Upper lobe of right lung (tissue), 1 donor: ENCODE data around the gene TMEM117. TPM values are rescaled to one million over a fixed set of nuclear protein-coding genes. Genes with fewer than 3 reads are reported as not detected.

Experiments
- ATAC-seq: fragments of 200-7000 bp; cut with Tn5 transposase; one replicate; pipeline ENCODE4 v1.9.1; 2020; ENCODE audit warnings: mild to moderate bottlenecking, moderate library complexity
- DNase-seq: peaks from one replicate; pipeline ENCODE4 v3.0.0-alpha.2; 2020
- H3K27ac ChIP-seq: fragments of 200-600 bp; one replicate; pipeline ENCODE4 v1.8.0; 2022
- H3K27me3 ChIP-seq: fragments of 200-600 bp; one replicate; pipeline ENCODE4 v1.8.0; 2022; ENCODE audit warnings: mild to moderate bottlenecking
- H3K36me3 ChIP-seq: fragments of 200-600 bp; one replicate; pipeline ENCODE4 v1.8.0; 2022
- H3K4me1 ChIP-seq: fragments of 200-600 bp; one replicate; pipeline ENCODE4 v1.8.0; 2022
- H3K4me3 ChIP-seq: fragments of 200-600 bp; one replicate; pipeline ENCODE4 v1.8.0; 2022; ENCODE audit warnings: mild to moderate bottlenecking
- H3K9me3 ChIP-seq: fragments of 200-600 bp; one replicate; pipeline ENCODE4 v1.8.0; 2022
- CTCF ChIP-seq: fragments of 200-600 bp; IDR thresholded peaks from one replicate; pipeline ENCODE4 v1.8.0; 2022; ENCODE audit warnings: antibody characterized with exemption
- intact Hi-C: fragments of 100-400 bp; cut with DNase I; formaldehyde crosslinking; loops from one replicate; pipeline ENCODE4 v1.11.0; 2022
- total RNA-seq: library from RNA; stranded (reverse); fragmentation: NEBNext Ultra II Directional; extraction: Animal tissue kit (Norgen Biotek cat#: 25700); gene quantifications from one replicate; pipeline ENCODE4 v1.2.1, GENCODE V29; 2021
- donor health status: DM: no; HTN: yes; CAD: no; lungs with severe emphysema.

Gene TMEM117
- total RNA-seq, 1 donor from 2014 or later: 4.6 TPM

- intact Hi-C loops: no loop called here
- DNase-seq: no peak
- TF ChIP-seq CTCF: no peak
- Histone ChIP-seq H3K4me3 (no peak overlapping the region), H3K4me1 (no peaks in the 10 kb centered on the region), H3K27me3 (peaks cover 5% of the 10 kb centered on the region), H3K9me3 (no peaks in the 10 kb centered on the region), H3K27ac (no peak overlapping the region), H3K36me3 (no peaks in the 10 kb centered on the region)
- no peak for ATAC-seq
Measured at GRCh38 chr12:43812926-43813325, 23.0 kb upstream of the TMEM117 start.

- Histone ChIP-seq H3K4me3 (no peak overlapping the region), H3K36me3 (no peaks in the 10 kb centered on the region), H3K27ac (no peak overlapping the region), H3K4me1 (no peaks in the 10 kb centered on the region), H3K9me3 (no peaks in the 10 kb centered on the region), H3K27me3 (peaks cover 14% of the 10 kb centered on the region)
- intact Hi-C loops: no loop called here
- TF ChIP-seq CTCF: no peak
- DNase-seq (no peak), ATAC-seq (no peak)
Measured at GRCh38 chr12:43815416-43815815, 20.5 kb upstream of the TMEM117 start.

- H3K27ac ChIP-seq: no peak overlapping the region
- no peak for TF ChIP-seq CTCF
- H3K9me3 ChIP-seq: no peaks in the 10 kb centered on the region
- no peaks in the 10 kb centered on the region for H3K4me1 ChIP-seq
- ATAC-seq (no peak), DNase-seq (no peak)
- no peak overlapping the region for H3K4me3 ChIP-seq
- H3K36me3 ChIP-seq: no peaks in the 10 kb centered on the region
- intact Hi-C loops: no loop called here
- H3K27me3 ChIP-seq: peaks cover 14% of the 10 kb centered on the region
Measured at GRCh38 chr12:43816168-43816567, 19.7 kb upstream of the TMEM117 start.

GRCh38 chr12:43824207-43824775 lies 11.6 kb upstream of the TMEM117 start:
- Histone ChIP-seq H3K36me3 (no peaks in the 10 kb centered on the region), H3K27me3 (no peaks in the 10 kb centered on the region), H3K9me3 (no peaks in the 10 kb centered on the region), H3K4me1 (no peaks in the 10 kb centered on the region), H3K27ac (no peak overlapping the region), H3K4me3 (no peak overlapping the region)
- intact Hi-C loops: no loop called here
- no peak for TF ChIP-seq CTCF
- DNase-seq: no peak
- ATAC-seq: no peak

- intact Hi-C loops: no loop called here
- Histone ChIP-seq H3K4me1 (no peaks in the 10 kb centered on the region), H3K27me3 (peaks cover 1% of the 10 kb centered on the region), H3K9me3 (no peaks in the 10 kb centered on the region), H3K4me3 (no peak overlapping the region), H3K27ac (no peak overlapping the region), H3K36me3 (no peaks in the 10 kb centered on the region)
- DNase-seq: no peak
- no peak for TF ChIP-seq CTCF
- ATAC-seq: no peak
Measured at GRCh38 chr12:43826681-43827080, 9.2 kb upstream of the TMEM117 start.

GRCh38 chr12:43827093-43827492 lies 8.8 kb upstream of the TMEM117 start:
- intact Hi-C loops: no loop called here
- no peak for TF ChIP-seq CTCF

More at GRCh38 chr12:43827093-43827492, 8.8 kb upstream of the TMEM117 start:
- no peaks in the 10 kb centered on the region for H3K9me3 ChIP-seq
- no peaks in the 10 kb centered on the region for H3K36me3 ChIP-seq
- H3K27ac ChIP-seq: no peak overlapping the region
- no peak overlapping the region for H3K4me3 ChIP-seq
- ATAC-seq (no peak), DNase-seq (no peak)
- H3K27me3 ChIP-seq: peaks cover 4% of the 10 kb centered on the region
- no peaks in the 10 kb centered on the region for H3K4me1 ChIP-seq
